Naive thymus-derived CD4-positive, alpha-beta T cell (primary cell): ENCODE measurements around the gene ARHGEF17. TPM values are rescaled to one million over a fixed set of nuclear protein-coding genes. Genes with fewer than 3 reads are reported as not detected.

ENCODE experiments used
- ATAC-seq: fragments of 150-1000 bp; cut with Tn5 transposase; 2 replicates; pipeline ENCODE4 v1.10.0; 2021; ENCODE audit warnings: mild to moderate bottlenecking, moderate library complexity
- CTCF ChIA-PET: fragments of 350-600 bp; sonication (Branson Sonifier 250); formaldehyde crosslinking; loops from one replicate; lab custom pipeline; 2021; ENCODE audit warnings: antibody characterized with exemption; lab: Charles Lee
- POLR2A ChIA-PET: fragments of 350-600 bp; sonication (Branson Sonifier 250); formaldehyde crosslinking; loops from one replicate; lab custom pipeline; 2021; ENCODE audit warnings: antibody characterized with exemption, inconsistent platforms; lab: Charles Lee
- DNase-seq, 9 donors: peaks; one replicate each; pipeline versions ENCODE4 v3.0.0 to v3.0.0-alpha.2; 2020 to 2022; ENCODE audit warnings: mixed read lengths in 1 of 9
- H3K27ac ChIP-seq: one replicate; pipeline ENCODE4 v1.7.0; 2013; ENCODE audit warnings: mild to moderate bottlenecking, low read depth, low read length, moderate library complexity
- H3K27me3 ChIP-seq, 2 donors: one replicate each; pipeline ENCODE4 v1.7.0; 2013; ENCODE audit warnings: low read length in 2 of 2, mild to moderate bottlenecking in 2 of 2, moderate library complexity in 2 of 2; ENCODE audit not compliant: control insufficient read depth in 2 of 2, insufficient read depth in 2 of 2
- H3K36me3 ChIP-seq, 3 experiments: 1 replicate in 2 of 3; 2 replicates in 1 of 3; pipeline ENCODE4 v1.7.0; 2013; ENCODE audit warnings: low read length in 3 of 3, mild to moderate bottlenecking in 3 of 3, moderate library complexity in 1 of 3; ENCODE audit not compliant: insufficient read depth in 3 of 3, control insufficient read depth in 2 of 3
- H3K4me1 ChIP-seq, 2 donors: one replicate each; pipeline ENCODE4 v1.7.0; 2013; ENCODE audit warnings: low read length in 2 of 2, mild to moderate bottlenecking in 2 of 2, moderate library complexity in 1 of 2; ENCODE audit not compliant: control insufficient read depth in 2 of 2, insufficient read depth in 2 of 2
- H3K4me3 ChIP-seq: 2 replicates; pipeline ENCODE4 v1.7.0; 2013; ENCODE audit warnings: mild to moderate bottlenecking, low read length
- H3K9me3 ChIP-seq, 3 experiments: 1 replicate in 2 of 3; 2 replicates in 1 of 3; pipeline ENCODE4 v1.7.0; 2013; ENCODE audit warnings: low read length in 3 of 3; ENCODE audit not compliant: control insufficient read depth in 2 of 3
- H3K27ac Mint-ChIP-seq, 9 donors: one replicate each; pipeline ENCODE4 v1.8.0; 2020 to 2022; ENCODE audit warnings: mixed read lengths in 9 of 9, mild to moderate bottlenecking in 8 of 9, moderate library complexity in 5 of 9, inconsistent platforms in 2 of 9
- H3K27me3 Mint-ChIP-seq, 5 donors: one replicate each; pipeline ENCODE4 v1.8.0; 2021 to 2022; ENCODE audit warnings: mixed read lengths in 5 of 5, mild to moderate bottlenecking in 1 of 5
- H3K36me3 Mint-ChIP-seq, 5 donors: one replicate each; pipeline ENCODE4 v1.8.0; 2020 to 2022; ENCODE audit warnings: mixed read lengths in 5 of 5, mild to moderate bottlenecking in 3 of 5, inconsistent platforms in 1 of 5
- H3K4me1 Mint-ChIP-seq, 7 donors: one replicate each; pipeline ENCODE4 v1.8.0; 2020 to 2022; ENCODE audit warnings: mixed read lengths in 7 of 7, mild to moderate bottlenecking in 3 of 7, inconsistent platforms in 1 of 7
- H3K4me3 Mint-ChIP-seq, 10 donors: one replicate each; pipeline ENCODE4 v1.8.0; 2020 to 2022; ENCODE audit warnings: mild to moderate bottlenecking in 10 of 10, mixed read lengths in 10 of 10, moderate library complexity in 6 of 10, inconsistent platforms in 2 of 10
- H3K9me3 Mint-ChIP-seq, 11 donors: one replicate each; pipeline ENCODE4 v1.8.0; 2020 to 2022; ENCODE audit warnings: mixed read lengths in 11 of 11, mild to moderate bottlenecking in 4 of 11, inconsistent platforms in 1 of 11, moderate library complexity in 1 of 11
- intact Hi-C, 2 donors: fragments of 100-400 bp; cut with micrococcal nuclease; formaldehyde crosslinking; loops; one replicate each; pipeline ENCODE4 v1.15.1; 2023
- polyA plus RNA-seq, 2 donors: library from polyadenylated mRNA; unstranded; fragments of 300-500 nt; fragmentation: Illumina TruSeq; gene quantifications; one replicate each; pipeline ENCODE4 v1.2.3, GENCODE V29; 2021
- total RNA-seq, 6 experiments: library from RNA in 5 of 6; stranded (reverse) in 5 of 6; gene quantifications; 1 replicate in 5 of 6; 2 replicates in 1 of 6; pipeline ENCODE4 v1.2.3 and lab custom pipeline; 2021 to 2026

The ARHGEF17 gene
- total and polyA plus RNA-seq, 7 experiments from 2014 or later = 0.11 to 1.1 (median 0.98) TPM; not detected in 4

DNA sequence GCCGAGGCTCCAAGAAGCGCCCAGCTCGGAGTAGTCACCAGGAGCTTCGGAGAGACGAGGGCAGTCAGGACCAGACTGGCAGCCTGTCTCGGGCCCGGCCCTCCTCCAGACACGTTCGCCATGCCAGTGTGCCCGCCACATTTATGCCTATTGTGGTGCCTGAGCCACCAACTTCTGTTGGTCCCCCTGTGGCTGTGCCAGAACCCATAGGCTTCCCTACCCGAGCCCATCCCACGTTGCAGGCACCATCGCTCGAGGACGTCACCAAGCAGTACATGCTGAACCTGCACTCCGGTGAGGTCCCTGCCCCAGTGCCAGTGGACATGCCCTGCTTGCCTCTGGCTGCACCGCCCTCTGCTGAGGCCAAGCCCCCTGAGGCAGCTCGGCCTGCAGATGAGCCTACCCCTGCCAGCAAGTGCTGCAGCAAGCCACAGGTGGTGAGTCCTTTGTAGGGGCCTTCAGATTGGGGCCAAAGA lies 3.4 kb downstream of the ARHGEF17 start:
- H3K9me3 ChIP-seq = no peaks in the 10 kb centered on the region
- H3K36me3 ChIP-seq = no peaks in the 10 kb centered on the region
- ATAC-seq = no peak
- no peak overlapping the region for H3K4me3 ChIP-seq
- Mint-ChIP-seq H3K4me1 (peaks cover 8 to 21% (median 10%) of the 10 kb centered on the region in 7 donors), H3K36me3 (no peaks in the 10 kb centered on the region), H3K27ac (no peak overlapping the region), H3K9me3 (peaks cover 0 to 3% (median 0%) of the 10 kb centered on the region in 11 donors), H3K4me3 (no peak overlapping the region), H3K27me3 (peaks cover 0 to 32% (median 7%) of the 10 kb centered on the region in 5 donors)
- H3K27me3 ChIP-seq = peaks cover 0 to 4% of the 10 kb centered on the region in 2 donors
- intact Hi-C loops = no loop called here
- H3K27ac ChIP-seq = no peak overlapping the region
- POLR2A ChIA-PET = no interaction called here
- CTCF ChIA-PET = interaction anchor here (0.8 kb wide), 1 partner anchor 1210 kb away, joined by 3 read pairs; no protein-coding TSS in a partner anchor
- peaks cover 4 to 5% of the 10 kb centered on the region in 2 donors for H3K4me1 ChIP-seq
- no peak for DNase-seq

DNA sequence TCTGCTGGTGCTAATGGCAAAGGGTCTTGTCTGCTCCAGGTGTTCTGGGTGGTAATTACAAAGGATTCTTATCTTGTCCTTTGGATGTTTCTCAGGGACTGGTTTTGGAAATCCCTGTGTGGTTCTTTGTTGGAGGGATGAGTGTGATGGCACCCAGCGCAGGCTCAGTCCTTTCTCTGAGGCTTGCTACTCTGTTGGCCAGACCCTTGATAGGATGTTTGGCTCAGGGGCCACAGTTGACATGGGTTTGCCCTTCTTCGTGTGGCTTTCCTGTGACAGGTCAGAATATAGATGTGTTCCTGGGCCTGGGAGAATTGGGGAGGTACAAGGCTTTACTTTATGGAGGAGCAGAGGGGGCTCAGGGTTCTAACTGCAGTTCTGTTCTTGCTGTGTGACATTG lies 4.0 kb downstream of the ARHGEF17 start:
- Mint-ChIP-seq H3K27me3 (peaks cover 0 to 27% (median 5%) of the 10 kb centered on the region in 5 donors), H3K4me3 (peak overlapping the region in 2 of 10 donors; percentile 6 to 12), H3K36me3 (no peaks in the 10 kb centered on the region), H3K27ac (no peak overlapping the region), H3K9me3 (peaks cover 0 to 1% (median 0%) of the 10 kb centered on the region in 11 donors), H3K4me1 (peaks cover 4 to 15% (median 5%) of the 10 kb centered on the region in 7 donors)
- H3K4me3 ChIP-seq = no peak overlapping the region
- no peaks in the 10 kb centered on the region for H3K36me3 ChIP-seq
- peaks cover 1 to 2% of the 10 kb centered on the region in 2 donors for H3K4me1 ChIP-seq
- POLR2A ChIA-PET = no interaction called here
- H3K27ac ChIP-seq = no peak overlapping the region
- ATAC-seq (no peak), DNase-seq (no peak)
- intact Hi-C loops = no loop called here
- peaks cover 0 to 4% of the 10 kb centered on the region in 2 donors for H3K27me3 ChIP-seq
- no peaks in the 10 kb centered on the region for H3K9me3 ChIP-seq
- CTCF ChIA-PET = interaction anchor here (0.8 kb wide), 1 partner anchor 1211 kb away, joined by 3 read pairs; no protein-coding TSS in a partner anchor

DNA sequence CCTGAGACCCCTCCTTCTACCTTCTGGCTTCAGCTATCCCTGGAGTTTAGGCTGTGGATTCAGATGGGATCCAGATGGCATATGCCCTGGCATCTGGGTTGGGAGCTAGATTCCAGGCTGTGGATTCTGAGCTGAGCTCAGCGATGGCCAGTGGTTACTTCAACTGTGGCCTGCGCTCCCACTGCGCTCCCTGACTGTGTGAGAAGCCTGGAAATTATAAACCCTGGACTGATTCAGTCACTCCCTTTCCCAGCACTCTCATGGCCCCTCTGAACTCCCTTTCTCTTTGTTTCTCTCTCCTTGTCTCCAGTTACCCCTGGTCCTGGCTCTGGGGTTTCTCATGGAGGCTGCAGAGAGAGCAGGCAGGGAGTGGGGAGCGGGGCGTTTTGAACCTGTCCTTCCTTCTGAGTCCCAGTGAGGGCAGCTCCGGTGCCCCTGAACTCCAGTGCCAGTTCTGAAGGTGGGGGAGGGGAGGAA lies 4.8 kb downstream of the ARHGEF17 start:
- Histone ChIP-seq H3K27me3 (peaks cover 0 to 4% of the 10 kb centered on the region in 2 donors), H3K4me3 (no peak overlapping the region), H3K36me3 (no peaks in the 10 kb centered on the region), H3K4me1 (no peaks in the 10 kb centered on the region), H3K27ac (no peak overlapping the region), H3K9me3 (no peaks in the 10 kb centered on the region)
- POLR2A ChIA-PET = no interaction called here
- ATAC-seq = no peak
- DNase-seq = no peak
- Mint-ChIP-seq H3K27ac (no peak overlapping the region), H3K27me3 (peaks cover 0 to 23% (median 0%) of the 10 kb centered on the region in 5 donors), H3K36me3 (no peaks in the 10 kb centered on the region), H3K9me3 (no peaks in the 10 kb centered on the region), H3K4me1 (peaks cover 0 to 11% (median 0%) of the 10 kb centered on the region in 7 donors), H3K4me3 (no peak overlapping the region)
- intact Hi-C loops = no loop called here
- CTCF ChIA-PET = interaction anchor here (1.2 kb wide), 1 partner anchor 24 kb away, joined by 3 read pairs; no protein-coding TSS in a partner anchor

DNA sequence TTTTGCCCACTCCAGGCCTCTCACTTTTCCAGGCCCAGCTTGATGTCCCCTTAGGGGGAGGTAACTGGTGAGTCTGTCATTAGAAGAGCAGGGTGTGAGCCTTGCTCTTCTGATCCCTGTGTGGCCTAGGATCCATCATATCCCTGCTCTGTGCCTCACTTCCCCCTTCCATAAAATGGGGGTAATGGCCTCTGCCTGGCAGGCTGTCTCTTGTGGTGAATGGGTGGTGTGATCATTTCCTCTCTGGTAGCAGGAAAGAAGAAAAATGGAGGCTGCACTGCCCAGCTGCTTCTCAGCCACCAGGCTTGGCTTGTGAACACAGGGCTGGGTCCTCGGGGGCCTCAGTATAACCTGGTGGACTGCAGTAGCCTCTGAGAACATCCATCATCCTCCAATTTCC lies 5.6 kb downstream of the ARHGEF17 start:
- CTCF ChIA-PET = interaction anchor here (1.2 kb wide), 1 partner anchor 23 kb away, joined by 3 read pairs; no protein-coding TSS in a partner anchor
- Mint-ChIP-seq H3K36me3 (no peaks in the 10 kb centered on the region), H3K27me3 (peaks cover 0 to 23% (median 0%) of the 10 kb centered on the region in 5 donors), H3K9me3 (no peaks in the 10 kb centered on the region), H3K27ac (peak overlapping the region in 1 of 9 donors; percentile 39), H3K4me1 (peaks cover 0 to 11% (median 0%) of the 10 kb centered on the region in 7 donors), H3K4me3 (no peak overlapping the region)
- H3K9me3 ChIP-seq = no peaks in the 10 kb centered on the region
- H3K4me3 ChIP-seq = no peak overlapping the region
- intact Hi-C loops = no loop called here
- no peaks in the 10 kb centered on the region for H3K4me1 ChIP-seq
- no peaks in the 10 kb centered on the region for H3K36me3 ChIP-seq
- no peaks in the 10 kb centered on the region for H3K27me3 ChIP-seq
- H3K27ac ChIP-seq = no peak overlapping the region
- ATAC-seq = no peak
- POLR2A ChIA-PET = no interaction called here
- DNase-seq = no peak

DNA sequence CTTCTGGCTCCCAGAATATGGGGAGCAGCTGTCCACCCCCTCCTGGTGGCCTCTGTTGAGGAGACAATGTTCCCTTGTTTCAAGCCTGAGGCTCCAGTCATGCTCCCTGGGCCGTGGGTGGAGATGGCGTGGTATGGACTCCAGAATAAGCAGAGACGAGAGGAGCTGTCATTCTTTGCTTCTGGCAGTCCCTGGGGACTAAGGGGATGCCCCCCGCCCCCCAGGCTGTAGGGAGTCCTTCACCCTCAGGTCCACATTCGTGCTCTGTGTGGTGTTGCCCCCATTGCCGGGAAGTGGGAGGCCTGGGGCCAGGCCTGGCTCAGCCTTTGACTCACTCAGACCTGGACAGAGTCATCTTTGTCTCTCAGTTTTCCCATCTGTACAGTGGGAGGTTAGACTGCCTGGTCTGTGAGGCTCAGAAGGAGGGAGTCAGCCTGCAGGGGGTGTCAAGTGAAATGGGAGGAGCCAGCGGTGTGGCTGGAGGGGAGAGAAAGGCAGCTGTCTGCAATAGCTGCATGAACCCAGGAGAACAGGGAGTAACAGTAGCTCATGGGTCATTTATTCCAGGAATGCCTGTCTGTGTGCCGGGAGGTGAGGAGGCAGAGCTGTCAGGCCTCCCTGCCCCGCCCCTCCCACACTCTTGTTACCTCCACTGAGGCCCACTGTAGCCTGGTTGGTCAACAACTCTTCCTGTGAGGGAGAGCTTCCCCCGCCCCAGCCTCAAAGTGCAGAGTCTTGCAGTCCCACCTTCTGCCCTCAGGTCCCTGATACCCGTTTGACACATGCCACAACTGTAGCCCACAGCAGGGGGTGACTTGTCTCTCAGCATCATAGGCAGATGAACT lies 6.3 kb downstream of the ARHGEF17 start:
- ChIA-PET CTCF (interaction anchor here (1.2 kb wide), 1 partner anchor 23 kb away, joined by 3 read pairs; no protein-coding TSS in a partner anchor), POLR2A (no interaction called here)
- peaks cover 0 to 23% (median 0%) of the 10 kb centered on the region in 5 donors for H3K27me3 Mint-ChIP-seq
- no peaks in the 10 kb centered on the region for H3K9me3 Mint-ChIP-seq
- H3K4me1 Mint-ChIP-seq = peaks cover 0 to 11% (median 0%) of the 10 kb centered on the region in 7 donors
- Histone ChIP-seq H3K4me1 (no peaks in the 10 kb centered on the region), H3K27ac (no peak overlapping the region), H3K4me3 (no peak overlapping the region), H3K9me3 (no peaks in the 10 kb centered on the region), H3K27me3 (no peaks in the 10 kb centered on the region), H3K36me3 (no peaks in the 10 kb centered on the region)
- intact Hi-C loops = no loop called here
- H3K36me3 Mint-ChIP-seq = peaks cover 0 to 3% (median 0%) of the 10 kb centered on the region in 5 donors
- ATAC-seq (peak; percentile 30), DNase-seq (no peak)
- no peak overlapping the region for H3K4me3 Mint-ChIP-seq
- no peak overlapping the region for H3K27ac Mint-ChIP-seq

DNA sequence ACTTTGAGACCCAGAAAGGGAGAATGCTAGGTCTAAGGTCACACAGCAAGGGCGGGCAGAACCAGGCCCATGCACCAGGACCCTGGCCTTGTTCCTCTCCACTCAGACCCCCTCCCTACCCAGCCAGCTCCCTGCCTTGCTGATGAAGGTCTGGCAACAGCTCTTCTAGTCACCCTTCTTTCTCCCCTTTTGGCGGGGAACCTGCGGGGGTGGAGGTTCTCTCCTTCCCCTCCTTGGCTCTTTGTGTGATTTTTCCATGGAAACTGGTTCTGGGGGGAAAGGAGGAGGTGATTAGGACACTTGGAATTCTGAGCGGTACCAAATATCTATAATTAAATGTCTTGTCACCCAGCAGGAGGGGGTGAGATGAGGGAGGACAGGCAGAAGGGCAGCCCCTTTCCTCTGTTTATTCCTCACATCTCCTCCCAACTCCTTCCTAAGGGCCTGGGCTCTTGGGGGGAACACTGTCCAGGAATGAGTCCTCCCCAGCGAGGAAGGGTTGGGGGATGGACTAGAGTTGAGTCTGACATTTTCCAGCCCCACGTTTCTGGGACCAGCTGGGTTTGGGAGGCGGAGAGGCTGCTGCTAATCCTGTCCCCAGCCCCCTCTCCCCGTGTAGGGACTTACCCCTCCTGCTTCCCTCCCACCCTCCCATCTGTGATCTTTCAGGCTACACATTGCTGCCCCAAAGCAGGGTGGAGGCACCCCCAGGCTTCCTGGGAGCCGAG lies 7.4 kb downstream of the ARHGEF17 start:
- DNase-seq (no peak), ATAC-seq (no peak)
- Mint-ChIP-seq H3K36me3 (peaks cover 0 to 4% (median 0%) of the 10 kb centered on the region in 5 donors), H3K9me3 (no peaks in the 10 kb centered on the region), H3K4me1 (peaks cover 0 to 11% (median 0%) of the 10 kb centered on the region in 7 donors), H3K27me3 (peaks cover 0 to 13% (median 0%) of the 10 kb centered on the region in 5 donors), H3K4me3 (no peak overlapping the region), H3K27ac (no peak overlapping the region)
- POLR2A ChIA-PET = no interaction called here
- H3K4me1 ChIP-seq = no peaks in the 10 kb centered on the region
- CTCF ChIA-PET = no interaction called here
- no peaks in the 10 kb centered on the region for H3K9me3 ChIP-seq
- H3K27me3 ChIP-seq = no peaks in the 10 kb centered on the region
- no peak overlapping the region for H3K4me3 ChIP-seq
- no peak overlapping the region for H3K27ac ChIP-seq
- no peaks in the 10 kb centered on the region for H3K36me3 ChIP-seq
- intact Hi-C loops = no loop called here
